H1 (cell line): ENCODE results near the gene USH2A. TPM values are rescaled to one million over a fixed set of nuclear protein-coding genes. Genes with fewer than 3 reads are reported as not detected.

Experiments used
- CTCF ChIA-PET: fragments of 300-600 bp; sonication (Branson Sonifier 250); formaldehyde crosslinking; loops from one replicate; lab custom pipeline; 2021; ENCODE audit not compliant: partially characterized antibody; lab: Charles Lee
- POLR2A ChIA-PET: fragments of 300-600 bp; sonication (Branson Sonifier 250); formaldehyde crosslinking; loops from one replicate; lab custom pipeline; 2021; ENCODE audit warnings: inconsistent platforms; ENCODE audit not compliant: partially characterized antibody; lab: Charles Lee
- DNase-seq, 2 experiments: peaks; one replicate each; pipeline versions ENCODE4 v3.0.0 to v3.0.0-alpha.2; 2010 to 2022; ENCODE audit warnings: low spot score in 2 of 2, low read depth in 1 of 2, mixed read lengths in 1 of 2
- FAIRE-seq: peaks from 2 replicates; lab custom pipeline; 2011; peaks lifted over from hg19 to GRCh38; lab: Jason Lieb, UNC
- H2AFZ ChIP-seq: 2 replicates; pipeline ENCODE4 v1.8.1; 2012; ENCODE audit warnings: low read length, inconsistent platforms
- H2AK5ac ChIP-seq: 2 replicates; pipeline ENCODE4 v1.6.1; 2013; ENCODE audit warnings: low read depth, low read length
- H2BK120ac ChIP-seq: replicated peaks from 2 replicates; pipeline ENCODE3; 2013; ENCODE audit warnings: low read depth, low read length, inconsistent platforms
- H2BK12ac ChIP-seq: 2 replicates; pipeline ENCODE4 v1.6.1; 2013; ENCODE audit warnings: low read depth, low read length
- H2BK15ac ChIP-seq: 2 replicates; pipeline ENCODE4 v1.6.1; 2013; ENCODE audit warnings: low read length
- H2BK20ac ChIP-seq: 2 replicates; pipeline ENCODE4 v1.6.1; 2013; ENCODE audit warnings: low read length
- H2BK5ac ChIP-seq: 2 replicates; pipeline ENCODE4 v1.6.1; 2013; ENCODE audit warnings: low read depth, low read length
- H3K14ac ChIP-seq: 2 replicates; pipeline ENCODE4 v1.6.1; 2013; ENCODE audit warnings: inconsistent platforms; ENCODE audit not compliant: insufficient read length
- H3K18ac ChIP-seq: 2 replicates; pipeline ENCODE4 v1.6.1; 2013; ENCODE audit warnings: low read length; ENCODE audit errors: extremely low read depth
- H3K23ac ChIP-seq: 2 replicates; pipeline ENCODE4 v1.6.1; 2013; ENCODE audit warnings: inconsistent platforms; ENCODE audit not compliant: insufficient read length
- H3K23me2 ChIP-seq: 2 replicates; pipeline ENCODE4 v1.6.1; 2013; ENCODE audit warnings: low read depth, low read length
- H3K27ac ChIP-seq: 2 replicates; pipeline ENCODE4 v1.6.1; 2011; ENCODE audit warnings: low read depth, low read length, inconsistent platforms
- H3K27me3 ChIP-seq, 4 experiments: replicated peaks in 1 of 4; 1 replicate in 1 of 4; 2 replicates in 3 of 4; pipeline versions ENCODE4 v1.6.1 to v1.8.1; 2011 to 2013; ENCODE audit warnings: low read length in 3 of 4, mild to moderate bottlenecking in 3 of 4, inconsistent platforms in 2 of 4, mixed read lengths in 2 of 4, moderate library complexity in 1 of 4; ENCODE audit not compliant: control insufficient read depth in 3 of 4, insufficient read depth in 3 of 4; ENCODE audit errors: extremely low read depth in 1 of 4
- H3K36me3 ChIP-seq, 4 experiments: 2 replicates each; pipeline versions ENCODE4 v1.6.1 to v1.8.1; 2011 to 2013; ENCODE audit warnings: mild to moderate bottlenecking in 4 of 4, low read length in 3 of 4, moderate library complexity in 2 of 4, control low read depth in 1 of 4, inconsistent platforms in 1 of 4; ENCODE audit not compliant: insufficient read depth in 4 of 4, control insufficient read depth in 2 of 4
- H3K4ac ChIP-seq: replicated peaks from 2 replicates; pipeline ENCODE3; 2013; ENCODE audit warnings: low read length, low read depth, mixed read lengths, inconsistent platforms; ENCODE audit not compliant: insufficient read length
- H3K4me1 ChIP-seq, 4 experiments: replicated peaks in 1 of 4; 1 replicate in 1 of 4; 2 replicates in 3 of 4; pipeline versions ENCODE4 v1.6.1 to v1.8.1; 2011 to 2013; ENCODE audit warnings: low read length in 3 of 4, inconsistent platforms in 2 of 4, mixed read lengths in 1 of 4; ENCODE audit not compliant: insufficient read depth in 4 of 4, control insufficient read depth in 3 of 4
- H3K4me2 ChIP-seq, 2 experiments: 2 replicates each; pipeline versions ENCODE4 v1.6.1 to v1.8.1; 2011 to 2013; ENCODE audit warnings: low read depth in 2 of 2, low read length in 2 of 2, control low read depth in 1 of 2, inconsistent platforms in 1 of 2, mild to moderate bottlenecking in 1 of 2; ENCODE audit not compliant: insufficient read depth in 1 of 2
- H3K4me3 ChIP-seq, 4 experiments: fragments of 200-600, 300-600 bp in 1 of 4; sonication (generic), shearing (Covaris generic), sonication (Bioruptor Twin) in 1 of 4; 2 replicates each; pipeline versions ENCODE4 v1.5.1 to v1.8.1; 2011 to 2016; ENCODE audit warnings: low read length in 4 of 4, low read depth in 3 of 4, control low read depth in 2 of 4, inconsistent platforms in 2 of 4, mild to moderate bottlenecking in 2 of 4, mixed read lengths in 1 of 4, moderate library complexity in 1 of 4; ENCODE audit not compliant: insufficient read depth in 2 of 4; ENCODE audit errors: extremely low read depth in 1 of 4
- H3K56ac ChIP-seq: replicated peaks from 2 replicates; pipeline ENCODE3; 2013; ENCODE audit warnings: low read depth, mild to moderate bottlenecking, mixed read lengths, low read length, inconsistent platforms; ENCODE audit not compliant: insufficient read length
- H3K79me1 ChIP-seq: 2 replicates; pipeline ENCODE4 v1.6.1; 2013; ENCODE audit warnings: low read depth, low read length, control low read depth
- H3K79me2 ChIP-seq, 2 experiments: 2 replicates each; pipeline versions ENCODE4 v1.6.1 to v1.8.1; 2012 to 2013; ENCODE audit warnings: low read length in 2 of 2, mild to moderate bottlenecking in 2 of 2, inconsistent platforms in 1 of 2; ENCODE audit not compliant: insufficient read depth in 2 of 2, control insufficient read depth in 1 of 2
- H3K9ac ChIP-seq, 4 experiments: replicated peaks in 1 of 4; 1 replicate in 1 of 4; 2 replicates in 3 of 4; pipeline versions ENCODE4 v1.6.1 to v1.8.1; 2011 to 2013; ENCODE audit warnings: low read depth in 3 of 4, low read length in 3 of 4, control low read depth in 2 of 4, mild to moderate bottlenecking in 2 of 4, moderate library complexity in 2 of 4, inconsistent platforms in 1 of 4; ENCODE audit errors: extremely low read depth in 1 of 4
- H3K9me3 ChIP-seq, 2 experiments: 2 replicates each; pipeline versions ENCODE4 v1.6.1 to v1.8.1; 2012 to 2013; ENCODE audit warnings: mild to moderate bottlenecking in 2 of 2, moderate library complexity in 2 of 2, control low read depth in 1 of 2, inconsistent platforms in 1 of 2, low read depth in 1 of 2, low read length in 1 of 2, mixed read lengths in 1 of 2; ENCODE audit not compliant: insufficient read depth in 2 of 2
- H4K20me1 ChIP-seq, 2 experiments: replicated peaks in 1 of 2; 2 replicates each; pipeline versions ENCODE3 to v1.8.1; 2011 to 2013; ENCODE audit warnings: inconsistent platforms in 2 of 2, low read length in 2 of 2, mild to moderate bottlenecking in 1 of 2; ENCODE audit not compliant: insufficient read depth in 2 of 2, control insufficient read depth in 1 of 2
- H4K5ac ChIP-seq: 2 replicates; pipeline ENCODE4 v1.6.1; 2013; ENCODE audit warnings: low read length, low read depth, mixed read lengths, inconsistent platforms; ENCODE audit not compliant: insufficient read length
- H4K8ac ChIP-seq: 2 replicates; pipeline ENCODE4 v1.8.0; 2013; ENCODE audit warnings: mild to moderate bottlenecking, moderate library complexity, low read length, inconsistent platforms; ENCODE audit not compliant: insufficient read depth; ENCODE audit errors: extremely low read depth
- H4K91ac ChIP-seq: replicated peaks from 2 replicates; pipeline ENCODE3; 2013; ENCODE audit warnings: low read length, mixed read lengths, inconsistent platforms; ENCODE audit not compliant: insufficient read length
- EZH2 ChIP-seq: fragments of 200-600 bp; sonication (generic); IDR thresholded peaks from 2 replicates; pipeline ENCODE4 v1.7.1; 2012; ENCODE audit warnings: low read depth, mild to moderate bottlenecking, moderate library complexity, low read length, inconsistent platforms; ENCODE audit not compliant: severe bottlenecking
- GABPA ChIP-seq: IDR thresholded peaks from 2 replicates; pipeline ENCODE4 v1.6.1; 2011; ENCODE audit warnings: mild to moderate bottlenecking, low read length, moderate library complexity, borderline replicate concordance; ENCODE audit not compliant: insufficient read depth
- KDM4A ChIP-seq: IDR thresholded peaks from one replicate; pipeline ENCODE4 v1.7.1; 2012; ENCODE audit warnings: low read depth, mild to moderate bottlenecking, moderate library complexity, low read length, inconsistent platforms; ENCODE audit not compliant: severe bottlenecking
- NANOG ChIP-seq: IDR thresholded peaks from 2 replicates; pipeline ENCODE4 v1.6.1; 2011; ENCODE audit warnings: low read length, low read depth, mild to moderate bottlenecking, inconsistent platforms; ENCODE audit not compliant: insufficient read depth, poor library complexity, severe bottlenecking
- SAP30 ChIP-seq: fragments of 300-600 bp; sonication (generic); IDR thresholded peaks from 2 replicates; pipeline ENCODE4 v1.7.1; 2012; ENCODE audit warnings: low read length, moderate library complexity, mild to moderate bottlenecking, inconsistent platforms; ENCODE audit not compliant: insufficient read depth, insufficient replicate concordance
- TEAD4 ChIP-seq: IDR thresholded peaks from 2 replicates; pipeline ENCODE4 v1.6.1; 2012; ENCODE audit warnings: low read depth, low read length, inconsistent platforms, mixed read lengths
- WGBS, 2 experiments: shearing (Covaris generic) in 1 of 2; methylation state at CpG; one replicate each; pipeline versions ENCODE4 v1.1.6 to v1.1.7; 2013 to 2015; ENCODE audit warnings: low lambda C conversion rate in 2 of 2, mixed read lengths in 2 of 2, inconsistent platforms in 1 of 2, low coverage in 1 of 2, missing lambda C conversion rate in 1 of 2; ENCODE audit not compliant: insufficient replicate concordance in 2 of 2, insufficient coverage in 1 of 2, insufficient read length in 1 of 2; ENCODE audit errors: extremely low coverage in 1 of 2, missing lambda C conversion rate in 1 of 2; 5-methylcytosine and 5-hydroxymethylcytosine counted together
- polyA plus RNA-seq, 7 experiments: library from polyadenylated mRNA; depleted of rRNA in 3 of 7; stranded (reverse) in 5 of 7; unstranded in 2 of 7; fragments of >200 nt in 5 of 7; fragments of 200-250 nt in 2 of 7; gene quantifications; 1 replicate in 5 of 7; 2 replicates in 1 of 7; 4 replicates in 1 of 7; pipeline versions ENCODE4 v1.2.1 to v1.2.3, GENCODE V29; 2011 to 2013; ENCODE audit warnings: missing spikeins in 2 of 7, mixed read lengths in 2 of 7
- total RNA-seq: library from RNA; stranded (reverse); fragmentation: NEBNext Ultra II Directional; extraction: Animal tissue kit (Norgen Biotek cat#: 25700); gene quantifications from 2 replicates; pipeline ENCODE4 v1.2.1, GENCODE V29; 2021

The USH2A gene
- total and polyA plus RNA-seq, 2 of the 8 experiments (the other 6 are each of a cell fraction or from before 2014, with no cell fraction given), result 0.02 to 0.17 TPM

DNA sequence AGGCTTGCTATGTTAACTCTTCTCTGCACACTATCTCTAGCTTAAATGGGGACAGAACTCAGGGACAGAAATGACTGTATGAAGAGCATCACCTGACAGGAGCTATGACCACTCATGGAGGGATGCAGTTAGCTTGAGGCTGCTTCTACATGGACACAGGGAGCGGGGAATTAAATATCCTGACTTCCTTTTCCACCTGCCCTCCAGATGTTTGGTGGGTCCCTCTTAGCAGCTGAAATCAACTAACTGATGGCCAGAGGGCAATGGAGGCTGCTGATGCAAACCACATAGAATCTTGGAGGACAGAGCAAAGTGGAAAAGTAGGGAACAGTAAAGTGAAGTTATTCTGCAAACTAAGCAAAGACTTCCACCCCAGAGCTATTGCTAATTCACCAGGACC is 214.1 kb downstream of the USH2A start:
- no peak overlapping the region for H2BK15ac ChIP-seq
- no peaks in the 10 kb centered on the region for H4K20me1 ChIP-seq
- no peak overlapping the region for H4K5ac ChIP-seq
- H3K4ac ChIP-seq, result no peak overlapping the region
- H3K4me3 ChIP-seq, result no peak overlapping the region
- H3K14ac ChIP-seq, result no peak overlapping the region
- H2BK20ac ChIP-seq, result no peak overlapping the region
- H2BK5ac ChIP-seq, result no peak overlapping the region
- no peak overlapping the region for H3K4me2 ChIP-seq
- H2BK120ac ChIP-seq, result no peak overlapping the region
- no peak overlapping the region for H3K27ac ChIP-seq
- no peak overlapping the region for H3K56ac ChIP-seq
- no peaks in the 10 kb centered on the region for H3K9me3 ChIP-seq
- ChIA-PET POLR2A (no interaction called here), CTCF (interaction anchor here (0.8 to 4.2 kb wide), 3 partner anchors 12 to 541 kb away, joined by 3 to 24 read pairs (median 3); no protein-coding TSS in a partner anchor)
- WGBS, 2 experiments, result 100% methylated on average over 1 of the region's 1 CpG; no CpG with 5 or more reads in 1 of the 2 experiments
- no peak overlapping the region for H3K23ac ChIP-seq
- no peak overlapping the region for H3K9ac ChIP-seq
- H2BK12ac ChIP-seq, result no peak overlapping the region
- H2AFZ ChIP-seq, result no peak overlapping the region
- no peaks in the 10 kb centered on the region for H3K79me2 ChIP-seq
- FAIRE-seq, result no peak
- H3K27me3 ChIP-seq, result no peaks in the 10 kb centered on the region
- H2AK5ac ChIP-seq, result no peak overlapping the region
- H4K8ac ChIP-seq, result no peak overlapping the region
- H3K23me2 ChIP-seq, result no peaks in the 10 kb centered on the region
- no peaks in the 10 kb centered on the region for H3K79me1 ChIP-seq
- no peak overlapping the region for H3K18ac ChIP-seq
- H3K4me1 ChIP-seq, result no peaks in the 10 kb centered on the region
- no peak for DNase-seq
- no peak overlapping the region for H4K91ac ChIP-seq
- H3K36me3 ChIP-seq, result no peaks in the 10 kb centered on the region
- TF ChIP-seq EZH2, result no peak
- TF ChIP-seq SAP30, result no peak
- TF ChIP-seq KDM4A, result no peak
- no peak for TF ChIP-seq NANOG
- TF ChIP-seq GABPA, result no peak
- TF ChIP-seq TEAD4, result no peak
